ENCODE data around the gene CTNNA1. TPM values are rescaled to one million over a fixed set of nuclear protein-coding genes. Genes with fewer than 3 reads are reported as not detected.

The CTNNA1 gene
- total RNA-seq, 1 experiment from 2014 or later = 394 TPM

DNA sequence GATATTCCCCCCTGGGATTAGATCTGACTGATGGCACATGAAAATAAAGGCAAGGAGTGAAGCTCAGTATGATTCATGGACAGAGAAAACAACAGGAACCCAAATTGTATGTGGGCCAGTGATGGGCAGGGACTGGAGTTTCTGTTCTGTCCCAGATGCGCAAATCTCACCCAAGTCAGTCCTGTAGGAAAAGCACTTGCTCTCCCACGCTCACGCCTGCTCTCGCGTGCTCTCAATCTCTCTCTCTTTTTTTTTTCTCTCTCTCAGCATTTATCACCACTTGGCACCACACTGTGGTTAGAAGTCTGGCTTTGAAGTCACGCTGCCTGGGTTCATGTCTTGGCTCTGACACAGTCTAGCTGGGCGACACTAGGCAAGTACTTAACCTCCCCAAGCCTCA lies 228.4 kb downstream of the CTNNA1 start:
- Histone ChIP-seq H3K36me3 (no peaks in the 10 kb centered on the region; the same call in 1 of the 2 replicates), H3K27me3 (no peaks in the 10 kb centered on the region), H3K9me3 (no peaks in the 10 kb centered on the region), H3K4me3 (no peak overlapping the region)
- peak; percentile 53 for DNase-seq

DNA sequence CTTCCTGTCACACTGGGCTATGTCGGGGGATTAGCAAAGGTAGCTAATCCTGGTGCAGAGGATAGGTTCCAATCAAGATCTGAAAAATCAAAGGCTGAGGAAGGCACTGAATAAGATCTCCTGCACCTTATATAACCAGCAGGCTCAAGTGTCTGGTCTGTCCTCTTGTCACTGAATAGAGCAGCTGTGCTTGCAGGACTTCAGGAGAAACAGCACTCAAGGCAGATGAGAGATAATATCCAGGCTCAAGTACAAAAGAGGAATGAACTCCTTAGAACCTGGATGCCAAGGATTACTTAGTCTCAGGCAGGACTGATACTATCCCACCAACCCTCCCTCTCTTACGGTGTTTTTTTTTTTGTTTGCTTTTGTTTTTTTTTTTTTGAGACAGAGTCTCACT lies 230.8 kb downstream of the CTNNA1 start:
- DNase-seq = no peak
- Histone ChIP-seq H3K9me3 (no peaks in the 10 kb centered on the region), H3K4me3 (no peak overlapping the region), H3K36me3 (no peaks in the 10 kb centered on the region; the same call in 1 of the 2 replicates), H3K27me3 (no peaks in the 10 kb centered on the region)

Other genes starting within 250 kb of the CTNNA1 start
- 222 and 276 TPM in 2 replicates for gene ETF1, start 210.2 kb upstream of the CTNNA1 start, total RNA-seq (2014; rRNA removed; shearing (Covaris generic); ENCODE audit: low replicate concordance)
- gene HSPA9, start 178.0 kb upstream of the CTNNA1 start, total RNA-seq (2014; rRNA removed; shearing (Covaris generic); ENCODE audit: low replicate concordance) = 610 and 1,111 TPM in 2 replicates
- 0.54 TPM in 1 of 2 replicates, not detected in the other for gene LRRTM2, start 121.9 kb downstream of the CTNNA1 start, total RNA-seq (2014; rRNA removed; shearing (Covaris generic); ENCODE audit: low replicate concordance)

All from MG63 (cell line).